Colonic mucosa (tissue), 4 donors: ENCODE results near the gene ZWILCH. TPM values are rescaled to one million over a fixed set of nuclear protein-coding genes. Genes with fewer than 3 reads are reported as not detected.
A peak's percentile ranks its signal among the peaks of the same experiment; 100 is the strongest.

ENCODE experiments used
- DNase-seq: peaks from one replicate; pipeline ENCODE4 v3.0.0-alpha.2; 2020
- H3K27ac ChIP-seq: fragments of 200-600 bp; one replicate; pipeline ENCODE4 v1.8.0; 2021
- H3K27me3 ChIP-seq: fragments of 200-600 bp; one replicate; pipeline ENCODE4 v1.8.0; 2021
- H3K36me3 ChIP-seq: fragments of 200-600 bp; one replicate; pipeline ENCODE4 v1.8.0; 2021
- H3K4me1 ChIP-seq: fragments of 200-600 bp; one replicate; pipeline ENCODE4 v1.8.0; 2021; ENCODE audit warnings: mild to moderate bottlenecking
- H3K4me3 ChIP-seq: fragments of 200-600 bp; one replicate; pipeline ENCODE4 v1.8.0; 2021
- H3K9ac ChIP-seq, 2 donors: one replicate each; pipeline ENCODE4 v1.7.0; 2013; ENCODE audit warnings: control low read depth in 2 of 2, low read depth in 2 of 2, low read length in 2 of 2
- H3K9me3 ChIP-seq: fragments of 200-600 bp; one replicate; pipeline ENCODE4 v1.8.0; 2021
- intact Hi-C: fragments of 100-400 bp; cut with DNase I; formaldehyde crosslinking; loops from one replicate; pipeline ENCODE4 v1.14.1; 2022
- total RNA-seq, 2 donors: library from RNA; stranded (reverse); fragmentation: NEBNext Ultra II Directional in 1 of 2; extraction: Animal tissue kit (Norgen Biotek cat#: 25700) in 1 of 2; gene quantifications; one replicate each; pipeline ENCODE4 v1.2.1, GENCODE V29; 2021
- TF ChIP-seq, protein P1 (sequence below): fragments of 200-600 bp; IDR thresholded peaks from one replicate; pipeline ENCODE4 v1.8.0; 2022; ENCODE audit warnings: antibody characterized with exemption, mild to moderate bottlenecking
- donor health status: healthy.
- donor health status: DM: no; HTN: no; CAD: no.
- donor health status: DM: no; HTN: no; CAD: no.

ZWILCH gene
- total RNA-seq, 2 donors from 2014 or later: 8.4 to 20.1 TPM

DNA sequence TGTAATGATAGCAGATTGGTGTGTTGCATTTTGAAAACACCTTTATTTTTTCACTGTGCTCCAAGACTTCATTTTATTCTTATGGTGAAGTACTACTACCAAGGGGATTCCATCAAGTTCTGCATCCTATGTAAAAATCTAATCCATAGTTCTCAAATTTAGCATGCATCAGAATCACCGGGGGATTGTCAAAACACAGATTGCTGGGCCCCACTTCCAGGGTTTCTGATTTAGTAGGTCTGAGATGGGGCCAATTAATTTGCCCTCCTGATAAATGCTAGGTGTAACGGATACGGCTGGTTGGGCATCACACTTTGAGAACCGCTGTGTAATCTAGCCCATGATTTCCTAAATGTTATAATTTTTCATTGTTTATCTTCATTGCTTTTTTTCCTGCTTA is 692 bp downstream of the ZWILCH start:
- no peak for DNase-seq
- intact Hi-C loops: no loop called here
- TF ChIP-seq, protein P1, sequence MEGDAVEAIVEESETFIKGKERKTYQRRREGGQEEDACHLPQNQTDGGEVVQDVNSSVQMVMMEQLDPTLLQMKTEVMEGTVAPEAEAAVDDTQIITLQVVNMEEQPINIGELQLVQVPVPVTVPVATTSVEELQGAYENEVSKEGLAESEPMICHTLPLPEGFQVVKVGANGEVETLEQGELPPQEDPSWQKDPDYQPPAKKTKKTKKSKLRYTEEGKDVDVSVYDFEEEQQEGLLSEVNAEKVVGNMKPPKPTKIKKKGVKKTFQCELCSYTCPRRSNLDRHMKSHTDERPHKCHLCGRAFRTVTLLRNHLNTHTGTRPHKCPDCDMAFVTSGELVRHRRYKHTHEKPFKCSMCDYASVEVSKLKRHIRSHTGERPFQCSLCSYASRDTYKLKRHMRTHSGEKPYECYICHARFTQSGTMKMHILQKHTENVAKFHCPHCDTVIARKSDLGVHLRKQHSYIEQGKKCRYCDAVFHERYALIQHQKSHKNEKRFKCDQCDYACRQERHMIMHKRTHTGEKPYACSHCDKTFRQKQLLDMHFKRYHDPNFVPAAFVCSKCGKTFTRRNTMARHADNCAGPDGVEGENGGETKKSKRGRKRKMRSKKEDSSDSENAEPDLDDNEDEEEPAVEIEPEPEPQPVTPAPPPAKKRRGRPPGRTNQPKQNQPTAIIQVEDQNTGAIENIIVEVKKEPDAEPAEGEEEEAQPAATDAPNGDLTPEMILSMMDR: no peak
- H3K27ac ChIP-seq: peak overlapping the region; percentile 78
- H3K27me3 ChIP-seq: no peaks in the 10 kb centered on the region
- peak overlapping the region; percentile 80 to 94 for H3K9ac ChIP-seq
- no peaks in the 10 kb centered on the region for H3K9me3 ChIP-seq
- H3K4me3 ChIP-seq: peak overlapping the region; percentile 85
- H3K36me3 ChIP-seq: no peaks in the 10 kb centered on the region
- peaks cover 6% of the 10 kb centered on the region for H3K4me1 ChIP-seq

DNA sequence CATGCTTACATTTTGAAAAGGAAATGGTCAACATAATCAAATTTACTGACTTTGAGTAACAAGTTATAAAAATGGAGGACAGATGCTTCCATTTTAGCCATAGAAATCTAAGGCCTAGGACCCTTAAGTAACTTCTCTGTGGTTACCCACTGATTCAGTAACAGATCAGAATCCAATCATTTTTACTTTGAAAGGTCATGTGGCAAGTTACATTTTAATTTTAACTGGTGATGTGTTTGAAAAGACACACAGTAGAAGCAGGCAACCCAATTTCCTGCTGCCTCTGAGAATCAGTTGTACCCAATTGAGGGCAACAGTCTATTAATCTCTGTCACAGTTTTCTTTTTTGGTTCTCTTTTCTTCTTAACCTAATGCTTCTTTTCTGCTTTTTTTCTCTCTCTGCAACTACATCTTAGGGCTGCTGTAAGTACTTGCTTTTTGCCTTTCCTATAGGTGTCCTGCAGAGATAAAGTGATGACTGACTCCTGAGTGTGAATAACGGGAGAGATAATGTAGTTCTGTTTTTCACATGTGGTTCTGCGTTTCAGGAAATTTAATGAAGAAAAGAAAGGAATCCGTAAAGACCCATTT is 3.3 kb downstream of the ZWILCH start:
- H3K27ac ChIP-seq: no peak overlapping the region
- H3K36me3 ChIP-seq: no peaks in the 10 kb centered on the region

DNA sequence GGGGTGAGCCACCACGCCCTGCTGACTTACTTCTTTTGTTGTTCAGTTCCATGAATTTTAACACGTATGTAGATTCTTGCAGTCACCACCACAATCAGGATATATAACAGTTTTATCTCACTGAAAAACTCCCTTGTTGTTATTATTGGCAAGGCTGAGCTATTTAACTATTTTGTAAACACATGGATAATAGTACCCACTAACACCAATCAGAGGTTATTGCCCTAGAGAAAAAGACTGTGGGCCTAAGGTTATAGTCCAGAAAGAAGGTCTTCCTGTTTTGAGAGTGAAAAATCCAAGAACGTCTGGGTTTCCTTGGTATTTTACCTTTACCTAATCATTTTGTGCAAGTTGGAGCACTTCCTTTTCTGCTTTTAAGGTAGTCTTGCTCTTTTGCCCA is 9.5 kb downstream of the ZWILCH start:
- Histone ChIP-seq H3K4me1 (no peaks in the 10 kb centered on the region), H3K4me3 (no peak overlapping the region), H3K9ac (no peak overlapping the region), H3K27me3 (no peaks in the 10 kb centered on the region), H3K36me3 (no peaks in the 10 kb centered on the region), H3K27ac (no peak overlapping the region), H3K9me3 (no peaks in the 10 kb centered on the region)
- no peak for DNase-seq
- intact Hi-C loops: no loop called here
- TF ChIP-seq, protein P1: no peak

More for the DNA sequence above, 3.3 kb downstream of the ZWILCH start:
- intact Hi-C loops: no loop called here
- DNase-seq: no peak
- H3K9me3 ChIP-seq: no peaks in the 10 kb centered on the region
- no peaks in the 10 kb centered on the region for H3K27me3 ChIP-seq
- H3K4me1 ChIP-seq: no peaks in the 10 kb centered on the region
- H3K4me3 ChIP-seq: no peak overlapping the region
- no peak overlapping the region for H3K9ac ChIP-seq
- TF ChIP-seq, protein P1: no peak

DNA sequence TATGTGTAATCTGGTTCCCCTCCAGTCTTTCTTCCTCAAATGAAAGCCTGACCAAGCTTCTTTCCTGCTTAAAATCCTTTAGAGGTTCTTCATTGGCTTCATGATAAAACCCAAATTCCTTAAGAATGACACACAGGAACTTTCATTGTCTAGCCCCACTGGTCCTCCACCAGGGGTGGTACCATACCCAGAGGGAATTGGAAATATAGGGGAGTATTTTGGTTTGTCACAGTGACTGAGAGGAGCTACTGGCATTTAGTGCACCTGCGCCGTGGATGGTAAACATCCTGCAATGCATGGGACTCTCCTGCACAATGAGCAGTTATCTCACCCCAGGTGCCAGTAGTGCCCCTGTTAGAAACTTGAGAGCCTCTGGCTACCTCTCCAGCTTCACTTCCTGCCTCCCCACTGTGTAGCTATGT is 10.8 kb downstream of the ZWILCH start:
- TF ChIP-seq, protein P1: no peak
- Histone ChIP-seq H3K9me3 (no peaks in the 10 kb centered on the region), H3K27me3 (no peaks in the 10 kb centered on the region), H3K9ac (no peak overlapping the region), H3K36me3 (no peaks in the 10 kb centered on the region), H3K4me3 (no peak overlapping the region), H3K4me1 (no peaks in the 10 kb centered on the region), H3K27ac (no peak overlapping the region)
- intact Hi-C loops: no loop called here
- DNase-seq: no peak

DNA sequence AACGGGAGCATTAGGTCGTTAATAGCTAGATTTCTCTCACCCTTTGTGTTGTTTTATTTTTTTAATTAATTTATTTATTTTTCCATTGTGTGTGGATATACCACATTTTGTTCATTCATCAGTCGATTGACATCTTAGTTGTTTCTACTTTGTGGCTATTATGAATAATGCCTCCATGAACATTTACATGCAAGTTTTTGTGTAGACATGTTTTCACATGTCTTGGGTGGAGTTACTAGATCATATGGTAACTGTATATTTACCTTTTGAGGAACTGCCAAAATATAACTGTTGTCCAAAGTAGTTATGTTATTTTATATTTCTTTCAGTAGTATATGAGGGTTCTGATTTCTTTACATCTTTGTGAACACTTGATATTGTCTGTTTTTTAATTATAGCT is 18.8 kb downstream of the ZWILCH start:
- no peak for DNase-seq
- H3K4me1 ChIP-seq: no peaks in the 10 kb centered on the region
- no peaks in the 10 kb centered on the region for H3K27me3 ChIP-seq
- no peaks in the 10 kb centered on the region for H3K36me3 ChIP-seq
- TF ChIP-seq, protein P1: no peak
- H3K27ac ChIP-seq: no peak overlapping the region
- H3K9me3 ChIP-seq: no peaks in the 10 kb centered on the region
- intact Hi-C loops: no loop called here
- no peak overlapping the region for H3K9ac ChIP-seq
- no peak overlapping the region for H3K4me3 ChIP-seq
